ENCODE measurements around the gene NMNAT3. TPM values are rescaled to one million over a fixed set of nuclear protein-coding genes. Genes with fewer than 3 reads are reported as not detected.

Gene NMNAT3
- total RNA-seq, 1 donor from 2014 or later: 0.95 TPM

GRCh38 chr3:139671863-139672646, 5.7 kb downstream of the NMNAT3 start:
- Histone ChIP-seq H3K9ac (no peak overlapping the region), H3K4me1 (peaks cover 19% of the 10 kb centered on the region), H3K36me3 (no peaks in the 10 kb centered on the region), H2AFZ (replicated peaks) (no peak overlapping the region), H4K20me1 (ENCODE audit: low read depth) (no peaks in the 10 kb centered on the region), H3F3A (ENCODE audit: low read depth) (peaks cover 5% of the 10 kb centered on the region), H3K9me3 (ENCODE audit: low read depth) (no peaks in the 10 kb centered on the region), H3K79me2 (ENCODE audit: low read depth) (no peaks in the 10 kb centered on the region), H3K4me2 (no peak overlapping the region), H3K4me3 (no peak overlapping the region), H3K27ac (no peak overlapping the region), H3K27me3 (peaks cover 16% of the 10 kb centered on the region)
- H3K27me3 Mint-ChIP-seq (ENCODE audit: insufficient read depth, low read depth): peaks cover 9% of the 10 kb centered on the region
- no peaks in the 10 kb centered on the region for H3K9me3 Mint-ChIP-seq
- no peak for TF ChIP-seq EZH2phosphoT487 (IDR thresholded peaks at IDR 0.05)
- no peak for TF ChIP-seq CTCF (IDR thresholded peaks at IDR 0.05)
- TF ChIP-seq EZH2 (IDR thresholded peaks at IDR 0.05): no peak
- no peak overlapping the region for H3K27ac Mint-ChIP-seq
- H3K4me1 Mint-ChIP-seq: peaks cover 17% of the 10 kb centered on the region
- no peaks in the 10 kb centered on the region for H3K36me3 Mint-ChIP-seq
- no peak overlapping the region for H3K4me3 Mint-ChIP-seq
- no peak for DNase-seq (ENCODE audit: low spot score)

- peaks cover 17% of the 10 kb centered on the region for H3K4me1 Mint-ChIP-seq
- no peak overlapping the region for H3K4me3 Mint-ChIP-seq
- DNase-seq (ENCODE audit: low spot score): no peak
- H3K36me3 Mint-ChIP-seq: no peaks in the 10 kb centered on the region
- Histone ChIP-seq H3F3A (ENCODE audit: low read depth) (no peaks in the 10 kb centered on the region), H3K9ac (no peak overlapping the region), H3K36me3 (no peaks in the 10 kb centered on the region), H3K4me3 (no peak overlapping the region), H3K9me3 (ENCODE audit: low read depth) (no peaks in the 10 kb centered on the region), H3K27ac (no peak overlapping the region), H3K4me2 (no peak overlapping the region), H3K27me3 (peaks cover 7% of the 10 kb centered on the region), H4K20me1 (ENCODE audit: low read depth) (no peaks in the 10 kb centered on the region), H3K4me1 (peaks cover 19% of the 10 kb centered on the region), H2AFZ (replicated peaks) (no peak overlapping the region), H3K79me2 (ENCODE audit: low read depth) (no peaks in the 10 kb centered on the region)
- no peaks in the 10 kb centered on the region for H3K9me3 Mint-ChIP-seq
- no peak overlapping the region for H3K27ac Mint-ChIP-seq
- TF ChIP-seq CTCF (IDR thresholded peaks at IDR 0.05) (no peak), EZH2 (IDR thresholded peaks at IDR 0.05) (no peak), EZH2phosphoT487 (IDR thresholded peaks at IDR 0.05) (no peak)
- no peaks in the 10 kb centered on the region for H3K27me3 Mint-ChIP-seq (ENCODE audit: insufficient read depth, low read depth)
Measured at GRCh38 chr3:139671107-139671506, 6.7 kb downstream of the NMNAT3 start.

GRCh38 chr3:139670196-139670595, 7.6 kb downstream of the NMNAT3 start:
- no peak overlapping the region for H3K27ac ChIP-seq
- H3K27ac Mint-ChIP-seq: no peak overlapping the region
- H3K36me3 Mint-ChIP-seq: no peaks in the 10 kb centered on the region
- no peaks in the 10 kb centered on the region for H3K9me3 ChIP-seq (ENCODE audit: low read depth)
- H3K27me3 Mint-ChIP-seq (ENCODE audit: insufficient read depth, low read depth): no peaks in the 10 kb centered on the region
- no peak overlapping the region for H3K4me2 ChIP-seq
- no peak overlapping the region for H3K9ac ChIP-seq
- H3K9me3 Mint-ChIP-seq: no peaks in the 10 kb centered on the region
- TF ChIP-seq EZH2phosphoT487 (IDR thresholded peaks at IDR 0.05): no peak
- no peak for TF ChIP-seq CTCF (IDR thresholded peaks at IDR 0.05)
- TF ChIP-seq EZH2 (IDR thresholded peaks at IDR 0.05): no peak
- H3K4me1 Mint-ChIP-seq: peaks cover 9% of the 10 kb centered on the region
- H3K4me3 Mint-ChIP-seq: no peak overlapping the region
- H3K4me1 ChIP-seq: peaks cover 11% of the 10 kb centered on the region
- DNase-seq (ENCODE audit: low spot score): no peak
- H3K79me2 ChIP-seq (ENCODE audit: low read depth): no peaks in the 10 kb centered on the region
- no peaks in the 10 kb centered on the region for H4K20me1 ChIP-seq (ENCODE audit: low read depth)
- no peaks in the 10 kb centered on the region for H3K36me3 ChIP-seq
- no peak overlapping the region for H3K4me3 ChIP-seq
- no peaks in the 10 kb centered on the region for H3K27me3 ChIP-seq
- H3F3A ChIP-seq (ENCODE audit: low read depth): no peaks in the 10 kb centered on the region
- H2AFZ ChIP-seq (replicated peaks): no peak overlapping the region

All from neural progenitor cell (in vitro differentiated cells).